Transverse colon (tissue), 4 donors: ENCODE results near the gene UBR3. TPM values are rescaled to one million over a fixed set of nuclear protein-coding genes. Genes with fewer than 3 reads are reported as not detected.

Source experiments
- DNase-seq: peaks from one replicate; pipeline ENCODE4 v3.0.0-alpha.2; 2019
- H3K27ac ChIP-seq, 4 donors: fragments of 200-600 bp; sonication (generic); 2 replicates each; pipeline ENCODE4 v1.5.1; 2016 to 2018; ENCODE audit warnings: inconsistent platforms in 4 of 4
- H3K27me3 ChIP-seq: fragments of 200-600 bp; sonication (generic); 2 replicates; pipeline ENCODE4 v1.5.1; 2017; ENCODE audit warnings: inconsistent platforms
- H3K36me3 ChIP-seq, 4 donors: fragments of 200-600 bp; sonication (generic); 2 replicates each; pipeline ENCODE4 v1.5.1; 2017 to 2019; ENCODE audit warnings: inconsistent platforms in 4 of 4
- H3K4me1 ChIP-seq, 4 donors: fragments of 200-600 bp; sonication (generic); 2 replicates each; pipeline ENCODE4 v1.5.1; 2017 to 2020; ENCODE audit warnings: inconsistent platforms in 4 of 4
- H3K4me3 ChIP-seq, 4 donors: fragments of 200-600 bp; sonication (generic); 1 replicate in 1 of 4; 2 replicates in 3 of 4; pipeline versions ENCODE4 v1.5.1 to v1.6.1; 2017 to 2019; ENCODE audit warnings: inconsistent platforms in 4 of 4
- H3K9me3 ChIP-seq, 2 donors: fragments of 200-600 bp; sonication (generic); 2 replicates each; pipeline ENCODE4 v1.5.1; 2017 to 2019; ENCODE audit warnings: inconsistent platforms in 2 of 2
- EP300 ChIP-seq: sonication (generic); formaldehyde crosslinking; IDR thresholded peaks from one replicate; pipeline ENCODE4 v1.6.1; 2017; ENCODE audit warnings: antibody characterized with exemption, low read depth
- POLR2A ChIP-seq: fragments of 450-650 bp; IDR thresholded peaks from one replicate; pipeline ENCODE4 v1.6.1; 2016; ENCODE audit warnings: antibody characterized with exemption, mild to moderate bottlenecking, moderate library complexity
- POLR2AphosphoS5 ChIP-seq, 3 donors: sonication (generic); formaldehyde crosslinking; IDR thresholded peaks; one replicate each; pipeline ENCODE4 v1.6.1; 2016; ENCODE audit warnings: antibody characterized with exemption in 3 of 3
- WGBS, 2 donors: methylation state at CpG; one replicate each; pipeline ENCODE4 v1.1.5; 2018; ENCODE audit warnings: low coverage in 1 of 2; 5-methylcytosine and 5-hydroxymethylcytosine counted together
- in situ Hi-C, 4 donors: fragments of 200-750 bp; cut with MboI; loops; one replicate each; pipeline versions ENCODE4 v1.15.0 to v1.15.1; 2017; ENCODE audit warnings: low sequenced_read_pairs in 3 of 4, low pct_ligation_motif_present in 1 of 4, low pct_unique_long_range_greater_than_20kb in 1 of 4
- intact Hi-C: fragments of 100-400 bp; cut with DNase I; formaldehyde crosslinking; loops from one replicate; pipeline ENCODE4 v1.15.1; 2023; ENCODE audit warnings: low total_unique reads
- total RNA-seq, 4 donors: library from RNA; depleted of rRNA; stranded (reverse); fragments of >200 nt; gene quantifications; one replicate each; pipeline ENCODE4 v1.1.0, GENCODE V29; 2016
- TF ChIP-seq, protein P1 (sequence below), 5 experiments: fragments of 200-600 bp in 3 of 5; fragments of 450-650 bp in 2 of 5; sonication (generic) in 3 of 5; IDR thresholded peaks; 1 replicate in 2 of 5; 2 replicates in 3 of 5; pipeline ENCODE4 v1.5.1; 2016 to 2017; ENCODE audit warnings: antibody characterized with exemption in 5 of 5, inconsistent platforms in 3 of 5, mild to moderate bottlenecking in 2 of 5, moderate library complexity in 1 of 5

UBR3 gene
- total RNA-seq, 4 donors from 2014 or later = 45.2 to 79.0 (median 74.1) TPM

DNA sequence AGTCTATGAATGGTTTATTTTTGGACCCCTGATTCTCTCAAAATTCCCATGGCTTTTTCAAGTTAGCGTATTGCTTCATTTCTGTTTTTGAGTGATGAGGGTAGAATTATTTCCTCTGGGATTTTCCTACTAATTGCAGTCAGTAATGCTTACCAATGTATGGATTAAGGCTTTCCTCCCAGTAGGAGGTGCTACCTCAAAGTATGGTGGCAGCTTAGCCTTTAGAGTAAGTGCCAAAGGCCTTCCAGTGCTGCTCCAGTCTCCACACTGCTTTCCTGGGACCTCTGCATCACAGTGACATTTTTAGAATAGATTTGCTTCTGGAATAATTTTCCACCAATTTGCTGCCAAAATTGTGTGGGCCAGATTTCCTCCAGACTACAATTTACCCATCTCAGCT is 44.7 kb upstream of the UBR3 start:
- Histone ChIP-seq H3K4me3 (no peak overlapping the region), H3K27me3 (no peaks in the 10 kb centered on the region), H3K27ac (no peak overlapping the region), H3K36me3 (no peaks in the 10 kb centered on the region), H3K9me3 (no peaks in the 10 kb centered on the region), H3K4me1 (no peaks in the 10 kb centered on the region)
- in situ Hi-C loops (no loop called here), intact Hi-C loops (no loop called here)
- 92 to 96% methylated on average over 1 of the region's 1 CpG for WGBS, 2 donors
- DNase-seq = no peak
- TF ChIP-seq POLR2A (no peak), POLR2AphosphoS5 (IDR thresholded peaks at IDR 0.05) (no peak), EP300 (no peak)
- TF ChIP-seq, protein P1, sequence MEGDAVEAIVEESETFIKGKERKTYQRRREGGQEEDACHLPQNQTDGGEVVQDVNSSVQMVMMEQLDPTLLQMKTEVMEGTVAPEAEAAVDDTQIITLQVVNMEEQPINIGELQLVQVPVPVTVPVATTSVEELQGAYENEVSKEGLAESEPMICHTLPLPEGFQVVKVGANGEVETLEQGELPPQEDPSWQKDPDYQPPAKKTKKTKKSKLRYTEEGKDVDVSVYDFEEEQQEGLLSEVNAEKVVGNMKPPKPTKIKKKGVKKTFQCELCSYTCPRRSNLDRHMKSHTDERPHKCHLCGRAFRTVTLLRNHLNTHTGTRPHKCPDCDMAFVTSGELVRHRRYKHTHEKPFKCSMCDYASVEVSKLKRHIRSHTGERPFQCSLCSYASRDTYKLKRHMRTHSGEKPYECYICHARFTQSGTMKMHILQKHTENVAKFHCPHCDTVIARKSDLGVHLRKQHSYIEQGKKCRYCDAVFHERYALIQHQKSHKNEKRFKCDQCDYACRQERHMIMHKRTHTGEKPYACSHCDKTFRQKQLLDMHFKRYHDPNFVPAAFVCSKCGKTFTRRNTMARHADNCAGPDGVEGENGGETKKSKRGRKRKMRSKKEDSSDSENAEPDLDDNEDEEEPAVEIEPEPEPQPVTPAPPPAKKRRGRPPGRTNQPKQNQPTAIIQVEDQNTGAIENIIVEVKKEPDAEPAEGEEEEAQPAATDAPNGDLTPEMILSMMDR (IDR thresholded peaks at IDR 0.05) = no peak

DNA sequence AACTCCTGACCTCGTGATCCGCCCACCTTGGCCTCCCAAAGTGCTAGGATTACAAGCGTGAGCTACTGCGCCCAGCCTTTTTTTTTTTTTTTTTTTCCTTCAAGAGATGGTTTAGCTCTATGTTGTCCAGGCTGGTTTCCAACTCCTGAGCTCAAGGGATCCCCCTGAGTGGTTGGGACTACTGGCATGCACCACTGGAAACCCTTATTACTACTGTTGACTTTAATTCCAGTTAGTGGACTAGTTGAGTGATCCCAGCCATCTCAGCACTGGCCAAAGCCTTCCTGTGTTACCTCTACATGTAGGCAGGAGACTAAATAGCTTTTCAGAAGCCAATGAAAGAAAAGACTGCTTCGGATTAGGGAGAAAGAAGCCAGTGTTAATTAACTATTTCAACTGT is 36.7 kb upstream of the UBR3 start:
- intact Hi-C loops = no loop called here
- no peak for DNase-seq
- Histone ChIP-seq H3K4me1 (peaks cover 0 to 5% (median 0%) of the 10 kb centered on the region in 4 donors), H3K9me3 (no peaks in the 10 kb centered on the region), H3K27ac (no peak overlapping the region), H3K36me3 (no peaks in the 10 kb centered on the region), H3K4me3 (no peak overlapping the region), H3K27me3 (peaks cover 9% of the 10 kb centered on the region)
- WGBS, 2 donors = 60 to 80% methylated on average over 1 to 5 of the region's 5 CpGs
- TF ChIP-seq EP300 (no peak), POLR2AphosphoS5 (IDR thresholded peaks at IDR 0.05) (no peak), POLR2A (no peak)
- TF ChIP-seq, protein P1 (IDR thresholded peaks at IDR 0.05) = no peak
- in situ Hi-C loops = no loop called here

DNA sequence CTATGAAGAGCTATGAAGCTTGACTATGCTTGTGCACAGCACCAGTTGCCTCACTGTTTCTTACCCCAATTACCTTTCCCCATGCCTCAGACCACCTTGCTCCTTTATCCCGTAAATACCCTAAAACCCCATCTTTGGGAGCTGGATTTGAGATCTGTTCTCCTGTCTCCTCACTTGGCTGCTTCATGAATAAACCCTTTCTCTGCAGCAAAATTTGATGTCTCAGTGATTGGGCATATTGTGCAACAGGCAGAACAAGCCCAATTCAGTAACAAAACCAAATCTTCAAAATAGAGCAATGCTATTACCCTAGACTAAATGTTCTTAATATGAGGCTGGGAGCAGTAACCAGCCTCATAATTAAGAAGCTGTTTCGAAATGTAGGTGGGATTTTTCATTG is 32.1 kb upstream of the UBR3 start:
- intact Hi-C loops = no loop called here
- TF ChIP-seq EP300 (no peak), POLR2AphosphoS5 (IDR thresholded peaks at IDR 0.05) (no peak), POLR2A (no peak)
- TF ChIP-seq, protein P1 (IDR thresholded peaks at IDR 0.05) = no peak
- in situ Hi-C loops = no loop called here
- no peak overlapping the region for H3K4me3 ChIP-seq
- 83 to 94% methylated on average over 2 of the region's 2 CpGs for WGBS, 2 donors
- H3K36me3 ChIP-seq = no peaks in the 10 kb centered on the region
- H3K9me3 ChIP-seq = no peaks in the 10 kb centered on the region
- no peak for DNase-seq
- no peak overlapping the region for H3K27ac ChIP-seq
- H3K27me3 ChIP-seq = no peaks in the 10 kb centered on the region
- peaks cover 0 to 8% (median 6%) of the 10 kb centered on the region in 4 donors for H3K4me1 ChIP-seq

DNA sequence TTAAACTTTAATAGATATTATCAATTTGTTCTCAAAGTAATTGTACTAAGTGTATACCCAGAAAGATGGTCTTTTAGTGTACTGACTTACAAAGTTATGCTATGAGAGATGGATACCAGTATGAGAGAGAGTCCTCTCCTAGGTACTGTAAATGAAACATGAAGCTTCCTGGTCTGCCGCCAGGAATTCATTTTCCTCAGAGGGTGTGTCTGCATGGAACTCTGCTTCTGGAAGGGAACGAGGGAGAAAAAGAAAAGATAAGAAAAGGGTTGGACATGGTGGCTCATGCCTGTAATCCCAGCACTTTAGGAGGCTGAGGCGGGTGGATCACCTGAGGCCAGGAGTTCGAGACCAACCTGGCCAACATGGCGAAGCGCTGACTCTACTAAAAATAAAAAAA is 30.8 kb upstream of the UBR3 start:
- DNase-seq = no peak
- no peaks in the 10 kb centered on the region for H3K27me3 ChIP-seq
- no peak overlapping the region for H3K27ac ChIP-seq
- in situ Hi-C loops = no loop called here
- TF ChIP-seq EP300 (no peak), POLR2AphosphoS5 (IDR thresholded peaks at IDR 0.05) (no peak), POLR2A (no peak)
- TF ChIP-seq, protein P1 (IDR thresholded peaks at IDR 0.05) = no peak
- peaks cover 0 to 15% (median 10%) of the 10 kb centered on the region in 4 donors for H3K4me1 ChIP-seq
- WGBS, 2 donors = 74 to 100% methylated on average over 1 to 6 of the region's 6 CpGs
- H3K4me3 ChIP-seq = no peak overlapping the region
- H3K9me3 ChIP-seq = no peaks in the 10 kb centered on the region
- intact Hi-C loops = no loop called here
- H3K36me3 ChIP-seq = no peaks in the 10 kb centered on the region
